GM18499 (cell line): ENCODE results near the gene MIF4GD.
"Not testable (repeated sequence)": the region's sequence is repeated elsewhere in the genome, so short reads cannot be mapped to it uniquely, and the experiment has no call there.

Experiments
- ATAC-seq: cut with Tn5 transposase; IDR thresholded peaks from one replicate; pipeline ENCODE4 v1.9.1; 2021; ENCODE audit warnings: moderate number of reproducible peaks; ENCODE audit not compliant: insufficient read depth, unreplicated experiment

Gene MIF4GD

GRCh38 chr17:75270966-75271232 lies at the start of gene MIF4GD:
Gene MIF4GD, minus strand, starts transcription at chr17:75271231. Its CDS starts 1,036 bp downstream, at chr17:75270195.
- no peak for ATAC-seq

- ATAC-seq = peak; percentile 30
Measured at GRCh38 chr17:75319904-75320691, 49.1 kb upstream of the MIF4GD start.

- ATAC-seq = no peak
Measured at GRCh38 chr17:75318615-75319222, 47.7 kb upstream of the MIF4GD start.

GRCh38 chr17:75318211-75318610 lies 47.2 kb upstream of the MIF4GD start:
- ATAC-seq = no peak

GRCh38 chr17:75317671-75318070 lies 46.6 kb upstream of the MIF4GD start:
- no peak for ATAC-seq

- no peak for ATAC-seq
Measured at GRCh38 chr17:75316253-75316652, 45.2 kb upstream of the MIF4GD start.

- no peak for ATAC-seq
Measured at GRCh38 chr17:75315541-75316243, 44.7 kb upstream of the MIF4GD start.

GRCh38 chr17:75313941-75314551 lies 43.0 kb upstream of the MIF4GD start:
- no peak for ATAC-seq

GRCh38 chr17:75308732-75309629 lies 38.0 kb upstream of the MIF4GD start:
- no peak for ATAC-seq

- no peak for ATAC-seq
Measured at GRCh38 chr17:75307957-75308731, 37.1 kb upstream of the MIF4GD start.

- ATAC-seq = no peak
Measured at GRCh38 chr17:75301502-75302206, 30.6 kb upstream of the MIF4GD start.

GRCh38 chr17:75301049-75301448 lies 30.0 kb upstream of the MIF4GD start:
- no peak for ATAC-seq

- no peak for ATAC-seq
Measured at GRCh38 chr17:75300280-75300679, 29.2 kb upstream of the MIF4GD start.

- ATAC-seq = peak; percentile 60
Measured at GRCh38 chr17:75295201-75296158, 24.4 kb upstream of the MIF4GD start.

GRCh38 chr17:75292810-75293448 lies 21.9 kb upstream of the MIF4GD start:
- not testable (repeated sequence) for ATAC-seq

- peak; percentile 10 for ATAC-seq
Measured at GRCh38 chr17:75289832-75290337, 18.9 kb upstream of the MIF4GD start.
